Smooth muscle cell (in vitro differentiated cells): ENCODE measurements around the gene SCFD2. TPM values are rescaled to one million over a fixed set of nuclear protein-coding genes. Genes with fewer than 3 reads are reported as not detected.

Source experiments
- DNase-seq: peaks from one replicate; lab custom pipeline; 2025; ENCODE audit not compliant: unreplicated experiment; lab: John Stamatoyannopoulos, UW
- H2AFZ ChIP-seq: fragments of 200-600 bp; sonication (generic); 2 replicates; pipeline ENCODE4 v1.6.0; 2016; ENCODE audit warnings: antibody characterized with exemption, low read depth, mild to moderate bottlenecking
- H3F3A ChIP-seq: fragments of 200-600 bp; sonication (generic); 2 replicates; pipeline ENCODE4 v1.6.0; 2017; ENCODE audit warnings: antibody characterized with exemption, low read depth
- H3K27ac ChIP-seq: fragments of 200-600 bp; sonication (generic); 2 replicates; pipeline ENCODE4 v1.5.1; 2016; ENCODE audit warnings: low read depth, mild to moderate bottlenecking
- H3K27me3 ChIP-seq: fragments of 200-600 bp; sonication (generic); 2 replicates; pipeline ENCODE4 v1.6.1; 2016; ENCODE audit warnings: low read depth, mild to moderate bottlenecking
- H3K36me3 ChIP-seq: fragments of 200-600 bp; sonication (generic); 2 replicates; pipeline ENCODE4 v1.5.1; 2016; ENCODE audit warnings: low read depth
- H3K4me1 ChIP-seq: fragments of 200-600 bp; sonication (generic); 2 replicates; pipeline ENCODE4 v1.5.1; 2016; ENCODE audit warnings: low read depth
- H3K4me2 ChIP-seq: fragments of 200-600 bp; sonication (generic); 2 replicates; pipeline ENCODE4 v1.6.0; 2016; ENCODE audit warnings: mild to moderate bottlenecking
- H3K4me3 ChIP-seq: fragments of 200-600 bp; sonication (generic); 2 replicates; pipeline ENCODE4 v1.5.1; 2016; ENCODE audit warnings: mild to moderate bottlenecking
- H3K79me2 ChIP-seq: fragments of 200-600 bp; sonication (generic); 2 replicates; pipeline ENCODE4 v1.6.0; 2016; ENCODE audit warnings: low read depth, mild to moderate bottlenecking
- H3K9ac ChIP-seq: fragments of 200-600 bp; sonication (generic); 2 replicates; pipeline ENCODE4 v1.6.0; 2016; ENCODE audit warnings: low read depth
- H3K9me3 ChIP-seq: fragments of 200-600 bp; sonication (generic); replicated peaks from 2 replicates; pipeline ENCODE4 v1.5.1; 2016; ENCODE audit warnings: low read depth
- H4K20me1 ChIP-seq: fragments of 200-600 bp; sonication (generic); 2 replicates; pipeline ENCODE4 v1.6.0; 2016; ENCODE audit warnings: low read depth
- WGBS: methylation state at CpG from one replicate; pipeline ENCODE4 v1.1.7; 2016; ENCODE audit warnings: low lambda C conversion rate; 5-methylcytosine and 5-hydroxymethylcytosine counted together
- polyA plus RNA-seq: library from polyadenylated mRNA; unstranded; fragments of >200 nt; fragmentation: Nextera tagmentation; extraction: Ambion mirVana; gene quantifications from 2 replicates; pipeline ENCODE4 v1.2.1, GENCODE V29; 2016
- total RNA-seq: library from RNA; depleted of rRNA; stranded (reverse); fragments of >200 nt; gene quantifications from 2 replicates; pipeline ENCODE4 v1.2.3, GENCODE V29; 2014
- TF ChIP-seq, protein P1 (sequence below): fragments of 200-600 bp; sonication (generic); IDR thresholded peaks from 2 replicates; pipeline ENCODE4 v1.5.1; 2017; ENCODE audit warnings: borderline replicate concordance, mild to moderate bottlenecking, antibody characterized with exemption; ENCODE audit not compliant: insufficient read depth, poor library complexity, severe bottlenecking

Gene SCFD2
- total and polyA plus RNA-seq, 2 experiments from 2014 or later: 7.8 to 11.4 TPM

DNA sequence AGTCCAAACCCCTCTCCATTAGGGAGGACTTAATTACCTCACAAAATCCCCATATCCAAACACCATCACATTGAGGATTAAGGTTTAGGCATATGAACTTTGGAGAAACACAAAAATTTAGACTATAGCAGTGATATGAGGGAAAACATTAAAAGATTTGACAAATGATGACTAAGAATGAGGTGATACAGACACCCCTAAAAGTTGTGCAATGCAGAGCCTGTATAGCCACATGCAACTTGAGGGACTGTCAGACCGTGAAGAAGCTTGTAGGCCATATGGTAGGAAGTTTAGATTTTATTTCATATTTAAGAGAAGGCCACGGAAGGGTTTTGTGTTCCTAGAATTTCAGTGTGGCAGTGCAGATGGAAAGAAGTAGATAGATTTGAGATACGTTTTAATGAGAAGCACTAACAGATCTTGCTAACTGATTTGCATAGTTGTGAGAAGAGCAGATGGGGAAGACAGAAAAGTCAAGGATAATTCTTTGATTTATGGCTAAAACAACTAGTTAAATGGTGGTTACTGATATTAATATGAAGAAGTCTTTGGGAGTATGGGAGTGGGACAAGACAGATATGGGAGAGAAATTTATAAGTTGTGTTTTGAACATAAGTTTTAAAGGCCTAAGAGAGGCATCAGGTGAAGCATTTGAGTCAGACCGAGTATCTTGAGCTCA, 6.1 kb upstream of the SCFD2 start:
- H3F3A ChIP-seq: no peaks in the 10 kb centered on the region
- no peaks in the 10 kb centered on the region for H4K20me1 ChIP-seq
- no peak for DNase-seq
- TF ChIP-seq, protein P1, sequence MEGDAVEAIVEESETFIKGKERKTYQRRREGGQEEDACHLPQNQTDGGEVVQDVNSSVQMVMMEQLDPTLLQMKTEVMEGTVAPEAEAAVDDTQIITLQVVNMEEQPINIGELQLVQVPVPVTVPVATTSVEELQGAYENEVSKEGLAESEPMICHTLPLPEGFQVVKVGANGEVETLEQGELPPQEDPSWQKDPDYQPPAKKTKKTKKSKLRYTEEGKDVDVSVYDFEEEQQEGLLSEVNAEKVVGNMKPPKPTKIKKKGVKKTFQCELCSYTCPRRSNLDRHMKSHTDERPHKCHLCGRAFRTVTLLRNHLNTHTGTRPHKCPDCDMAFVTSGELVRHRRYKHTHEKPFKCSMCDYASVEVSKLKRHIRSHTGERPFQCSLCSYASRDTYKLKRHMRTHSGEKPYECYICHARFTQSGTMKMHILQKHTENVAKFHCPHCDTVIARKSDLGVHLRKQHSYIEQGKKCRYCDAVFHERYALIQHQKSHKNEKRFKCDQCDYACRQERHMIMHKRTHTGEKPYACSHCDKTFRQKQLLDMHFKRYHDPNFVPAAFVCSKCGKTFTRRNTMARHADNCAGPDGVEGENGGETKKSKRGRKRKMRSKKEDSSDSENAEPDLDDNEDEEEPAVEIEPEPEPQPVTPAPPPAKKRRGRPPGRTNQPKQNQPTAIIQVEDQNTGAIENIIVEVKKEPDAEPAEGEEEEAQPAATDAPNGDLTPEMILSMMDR: no peak
- H3K9me3 ChIP-seq: no peaks in the 10 kb centered on the region
- 73% methylated on average over 4 of the region's 4 CpGs for WGBS
- H3K79me2 ChIP-seq: no peaks in the 10 kb centered on the region
- no peak overlapping the region for H2AFZ ChIP-seq
- no peak overlapping the region for H3K4me2 ChIP-seq
- no peak overlapping the region for H3K27ac ChIP-seq
- peaks cover 59% of the 10 kb centered on the region for H3K27me3 ChIP-seq
- no peak overlapping the region for H3K9ac ChIP-seq
- H3K4me1 ChIP-seq: no peaks in the 10 kb centered on the region
- H3K4me3 ChIP-seq: no peak overlapping the region
- no peaks in the 10 kb centered on the region for H3K36me3 ChIP-seq

DNA sequence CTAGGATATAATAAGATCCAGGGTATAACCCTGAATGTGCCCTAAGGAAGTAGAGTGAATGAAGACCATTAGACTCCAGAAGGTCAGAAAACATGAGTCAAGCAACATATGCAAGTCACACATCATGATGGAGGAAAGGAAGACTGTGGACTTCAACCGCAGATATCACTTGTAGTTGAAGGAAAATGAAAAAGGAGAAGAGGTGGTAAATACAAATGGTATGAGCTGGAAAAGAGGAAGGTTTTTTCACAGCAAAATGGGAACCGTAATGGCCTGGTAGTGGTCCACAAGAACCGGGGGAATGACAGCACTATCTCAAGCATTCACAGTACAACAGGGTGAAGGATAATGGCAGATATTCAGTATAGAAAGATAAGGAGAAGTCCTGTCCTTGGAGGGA, 5.2 kb upstream of the SCFD2 start:
- H3K9me3 ChIP-seq: no peaks in the 10 kb centered on the region
- H3F3A ChIP-seq: no peaks in the 10 kb centered on the region
- no peak overlapping the region for H3K4me2 ChIP-seq
- 91% methylated on average over 3 of the region's 3 CpGs for WGBS
- no peaks in the 10 kb centered on the region for H3K4me1 ChIP-seq
- peaks cover 59% of the 10 kb centered on the region for H3K27me3 ChIP-seq
- no peak overlapping the region for H3K4me3 ChIP-seq
- no peak overlapping the region for H3K9ac ChIP-seq
- no peak for DNase-seq
- no peak overlapping the region for H3K27ac ChIP-seq
- H3K79me2 ChIP-seq: no peaks in the 10 kb centered on the region
- TF ChIP-seq, protein P1: no peak
- no peaks in the 10 kb centered on the region for H4K20me1 ChIP-seq
- H3K36me3 ChIP-seq: no peaks in the 10 kb centered on the region
- no peak overlapping the region for H2AFZ ChIP-seq

DNA sequence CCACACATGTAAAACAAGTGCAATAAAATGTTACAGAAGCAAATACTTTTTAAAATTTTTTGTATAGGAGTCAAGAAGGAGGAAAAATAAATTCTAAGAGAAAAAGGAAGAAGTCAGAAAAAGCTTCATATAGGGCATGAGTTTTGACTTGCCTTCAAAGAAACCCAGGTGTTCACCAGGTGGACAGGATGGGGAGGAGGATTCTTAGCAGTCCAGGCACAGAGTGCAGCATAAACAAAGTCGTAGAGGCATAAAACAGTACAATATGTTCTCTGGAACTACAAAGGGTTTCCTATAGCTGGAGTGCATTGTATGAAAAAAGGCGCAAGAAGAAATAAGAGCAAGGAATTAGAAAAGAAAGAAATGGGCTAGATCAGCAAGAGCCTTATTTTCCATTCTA, 1.9 kb upstream of the SCFD2 start:
- TF ChIP-seq, protein P1: no peak
- no peak for DNase-seq
- peaks cover 27% of the 10 kb centered on the region for H3K79me2 ChIP-seq
- H3K4me3 ChIP-seq: no peak overlapping the region
- peaks cover 12% of the 10 kb centered on the region for H3K4me1 ChIP-seq
- H3K4me2 ChIP-seq: no peak overlapping the region
- H3K36me3 ChIP-seq: no peaks in the 10 kb centered on the region
- H3K9me3 ChIP-seq: no peaks in the 10 kb centered on the region
- no peak overlapping the region for H3K9ac ChIP-seq
- 97% methylated on average over 2 of the region's 2 CpGs for WGBS
- H3K27ac ChIP-seq: no peak overlapping the region
- no peaks in the 10 kb centered on the region for H4K20me1 ChIP-seq
- H2AFZ ChIP-seq: no peak overlapping the region
- H3F3A ChIP-seq: no peaks in the 10 kb centered on the region
- peaks cover 45% of the 10 kb centered on the region for H3K27me3 ChIP-seq

DNA sequence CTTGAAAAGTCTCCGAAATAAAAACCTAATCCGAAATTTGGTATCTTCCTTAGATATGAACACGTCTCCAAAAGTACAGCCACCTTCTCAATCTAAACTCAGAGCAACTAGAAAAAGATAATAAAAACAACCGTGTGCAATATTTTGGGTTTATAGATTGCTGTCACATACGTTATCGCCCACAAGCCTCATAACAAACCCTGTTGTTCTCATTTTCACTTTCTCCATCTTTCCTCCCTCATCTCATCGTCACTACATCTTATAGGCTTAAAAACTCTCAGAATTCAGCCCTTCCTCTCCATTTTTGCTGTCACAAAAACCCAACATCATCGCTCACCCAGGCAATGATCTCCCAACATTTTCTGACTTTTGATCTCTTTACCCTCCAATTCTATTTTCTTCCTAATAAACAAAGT, 448 bp upstream of the SCFD2 start:
- Histone ChIP-seq H3F3A (no peaks in the 10 kb centered on the region), H3K27ac (no peak overlapping the region), H3K4me3 (peak overlapping the region; percentile 98), H3K4me1 (peaks cover 12% of the 10 kb centered on the region), H3K27me3 (peaks cover 31% of the 10 kb centered on the region), H3K9me3 (no peaks in the 10 kb centered on the region), H3K36me3 (no peaks in the 10 kb centered on the region), H3K79me2 (peaks cover 39% of the 10 kb centered on the region), H3K4me2 (peak overlapping the region; percentile 90), H2AFZ (peak overlapping the region; percentile 98), H4K20me1 (no peaks in the 10 kb centered on the region), H3K9ac (no peak overlapping the region)
- no peak for DNase-seq
- TF ChIP-seq, protein P1: no peak
- 38% methylated on average over 8 of the region's 8 CpGs for WGBS
